HG03103 (cell line): Measurements from ENCODE around the gene HELZ2.

Source experiments
- ATAC-seq: cut with Tn5 transposase; IDR thresholded peaks from one replicate; pipeline ENCODE4 v1.9.1; 2021; ENCODE audit warnings: low read depth; ENCODE audit not compliant: unreplicated experiment

HELZ2 gene

DNA sequence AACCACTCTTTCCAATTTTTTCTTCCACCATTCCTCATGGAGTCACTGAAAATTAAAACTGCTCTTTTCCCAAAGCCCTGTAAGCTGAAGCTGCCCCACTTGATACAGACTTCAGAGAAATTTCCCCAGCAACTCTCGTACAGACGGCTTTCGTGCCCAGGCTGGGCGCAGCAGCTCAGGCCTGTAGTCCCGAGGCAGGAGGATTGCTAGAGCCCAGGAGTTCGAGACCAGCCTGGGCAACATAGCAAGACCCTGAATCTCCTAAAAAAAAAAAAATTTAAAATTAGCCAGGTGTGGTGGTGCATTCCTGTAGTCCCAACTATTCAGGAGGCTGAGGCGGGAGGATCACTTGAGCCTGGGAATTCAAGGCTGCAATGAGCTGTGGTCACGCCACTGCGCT, 46.9 kb downstream of the HELZ2 start:
- ATAC-seq, result no peak

DNA sequence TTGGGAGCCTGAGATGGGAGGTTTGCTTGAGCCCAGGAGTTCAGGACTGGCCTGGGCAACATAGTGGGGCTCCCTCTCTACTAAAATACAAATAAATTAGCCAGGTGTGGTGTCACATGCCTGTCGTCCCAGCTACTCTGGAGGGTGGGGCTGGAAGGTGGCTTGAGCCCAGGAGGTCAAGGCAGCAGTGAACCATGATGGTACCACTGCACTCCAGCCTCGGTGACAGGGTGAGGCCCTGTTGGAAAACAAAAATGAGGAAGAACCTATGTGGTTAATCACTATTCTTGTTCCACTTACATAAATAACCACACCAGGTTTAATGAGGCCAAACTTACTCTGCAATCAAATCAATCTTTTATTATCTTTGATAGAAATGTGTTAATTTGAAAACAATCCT, 48.1 kb downstream of the HELZ2 start:
- no peak for ATAC-seq

DNA sequence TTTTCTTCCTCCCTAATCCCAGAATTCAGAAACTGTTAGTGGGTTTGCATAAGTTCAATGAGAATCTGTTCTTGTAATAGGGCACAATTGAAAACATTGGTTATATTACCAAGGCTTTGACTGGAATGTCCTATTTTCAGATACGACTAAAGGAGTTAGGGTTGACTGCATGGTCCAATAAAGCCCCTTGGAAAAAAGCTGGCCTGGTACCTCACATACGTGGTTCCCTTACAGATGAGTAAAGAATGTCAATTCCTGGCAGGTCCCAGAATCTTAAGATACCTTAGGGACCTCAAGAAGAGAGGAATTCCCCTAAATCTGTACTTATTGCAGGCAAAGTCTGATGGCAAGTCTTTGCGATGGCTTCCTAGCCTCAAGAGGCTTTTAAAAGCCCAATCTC, 48.9 kb downstream of the HELZ2 start:
- ATAC-seq, result no peak
